ENCODE data around the gene SNX21. TPM values are rescaled to one million over a fixed set of nuclear protein-coding genes. Genes with fewer than 3 reads are reported as not detected.

Gene SNX21
- total RNA-seq, 2 experiments from 2014 or later = 0.49 to 0.79 TPM

DNA sequence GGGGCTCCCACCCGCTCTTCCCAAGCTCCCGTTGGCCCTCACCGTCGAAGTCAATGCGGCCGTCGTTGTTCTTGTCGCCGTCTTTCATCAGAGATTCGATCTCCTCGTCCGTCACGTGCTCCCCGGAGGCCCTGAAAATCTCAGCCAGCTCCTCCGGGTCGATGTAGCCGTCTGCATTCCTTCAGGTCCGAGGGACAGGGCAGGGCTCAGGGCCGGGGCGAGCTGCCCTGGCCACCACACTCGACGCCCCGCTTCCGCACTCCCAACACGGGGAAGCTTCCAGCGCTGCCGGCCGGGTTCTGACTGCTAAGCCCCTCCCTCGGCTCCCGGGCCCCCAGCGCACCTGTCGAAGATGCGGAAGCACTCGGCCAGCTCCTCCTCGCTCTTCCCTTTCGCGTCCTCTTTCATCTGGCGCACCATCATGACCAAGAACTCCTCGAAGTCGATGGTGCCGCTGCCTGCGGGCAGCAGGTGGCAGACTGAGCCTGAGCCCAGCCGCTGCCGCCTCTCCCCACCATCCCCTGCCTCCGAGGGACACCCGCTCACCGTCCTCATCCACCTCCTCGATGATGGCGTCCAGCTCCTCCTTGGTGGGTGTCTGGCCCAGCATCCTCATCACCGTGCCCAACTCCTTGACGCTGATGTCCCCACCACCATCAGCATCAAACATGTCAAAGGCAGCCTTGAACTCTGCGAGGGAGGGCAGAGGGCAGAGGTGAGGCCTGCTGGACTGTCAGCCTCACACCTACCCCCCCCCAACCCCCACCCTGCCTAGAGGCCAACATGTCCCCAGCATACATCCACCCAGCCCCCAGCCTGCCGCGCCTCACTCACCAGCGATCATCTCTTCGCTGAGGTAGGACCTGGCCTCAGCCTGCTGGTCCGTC, 9.4 kb upstream of the SNX21 start:
- Histone ChIP-seq H3K4me1 (ENCODE audit: insufficient read depth, low read length, poor library complexity, severe bottlenecking) (no peaks in the 10 kb centered on the region), H3K27ac (ENCODE audit: low read depth, low read length, poor library complexity, severe bottlenecking) (no peak overlapping the region), H3K9me3 (ENCODE audit: low read length) (no peaks in the 10 kb centered on the region), H4K20me1 (ENCODE audit: insufficient read depth, low read length) (no peaks in the 10 kb centered on the region), H3K79me2 (ENCODE audit: insufficient read depth, low read depth, low read length) (no peaks in the 10 kb centered on the region), H3K36me3 (ENCODE audit: insufficient read depth, low read length) (no peaks in the 10 kb centered on the region), H3K4me3 (ENCODE audit: low read depth, low read length, poor library complexity, severe bottlenecking) (no peak overlapping the region), H3K4me2 (ENCODE audit: low read length) (no peak overlapping the region), H2AFZ (ENCODE audit: low read length) (no peak overlapping the region), H3K9me2 (ENCODE audit: insufficient read depth, low read length) (no peaks in the 10 kb centered on the region)
- intact Hi-C loops (cut with micrococcal nuclease; ENCODE audit: unreplicated experiment) = loop anchor here (1.0 kb wide), 1 partner anchor 139 kb away; no protein-coding TSS in a partner anchor
- ChIA-PET POLR2A (interaction anchor here (0.6 kb wide), 1 partner anchor 28 kb away, joined by 3 read pairs; no protein-coding TSS in a partner anchor), CTCF (ENCODE audit: unreplicated experiment) (no interaction called here)
- DNase-seq (ENCODE audit: low spot score) = peak; percentile 59
- no peak for TF ChIP-seq EZH2phosphoT487 (IDR thresholded peaks at IDR 0.05; ENCODE audit: borderline replicate concordance, low read depth, low read length)
- peak; percentile 64 for TF ChIP-seq CTCF (conservative IDR thresholded peaks at IDR 0.05; ENCODE audit: low read length)
- BruUV-seq (replicated peaks) = no TSS peak

DNA sequence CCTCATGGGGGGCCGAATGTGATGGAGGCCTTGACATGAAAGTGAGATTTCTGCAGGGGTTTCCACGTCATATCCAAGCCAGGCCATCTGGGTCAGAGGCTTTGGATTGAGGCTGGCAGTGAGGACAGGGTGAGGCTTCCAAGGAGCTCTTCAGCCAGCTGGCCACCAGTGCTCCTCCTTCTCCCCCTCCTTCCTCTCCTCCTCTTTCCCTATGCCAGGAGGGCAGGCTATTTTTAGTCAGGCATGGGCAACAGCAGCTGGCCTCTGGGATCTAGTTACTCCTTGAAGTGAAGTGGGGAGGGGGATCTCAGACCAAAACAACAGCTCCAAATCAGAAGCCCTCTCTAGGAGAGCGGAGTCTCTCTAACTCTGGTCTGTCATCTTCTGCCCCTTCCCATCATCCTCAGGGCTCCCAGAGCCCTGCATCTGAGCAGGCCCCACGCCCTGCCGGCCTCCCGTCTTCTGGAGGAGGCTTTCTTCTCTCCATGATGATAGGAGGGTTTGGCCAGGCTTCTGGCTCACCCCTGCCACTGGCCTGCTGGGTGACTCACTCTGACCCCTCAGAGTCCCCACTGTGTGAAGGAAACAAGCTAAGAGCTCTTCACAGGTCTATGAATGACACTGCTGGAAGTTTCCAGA, 7.1 kb upstream of the SNX21 start:
- Histone ChIP-seq H4K20me1 (ENCODE audit: insufficient read depth, low read length) (no peaks in the 10 kb centered on the region), H3K9me3 (ENCODE audit: low read length) (no peaks in the 10 kb centered on the region), H3K27ac (ENCODE audit: low read depth, low read length, poor library complexity, severe bottlenecking) (no peak overlapping the region), H3K4me2 (ENCODE audit: low read length) (no peak overlapping the region), H3K36me3 (ENCODE audit: insufficient read depth, low read length) (no peaks in the 10 kb centered on the region), H3K79me2 (ENCODE audit: insufficient read depth, low read depth, low read length) (no peaks in the 10 kb centered on the region), H3K4me3 (ENCODE audit: low read depth, low read length, poor library complexity, severe bottlenecking) (no peak overlapping the region), H3K4me1 (ENCODE audit: insufficient read depth, low read length, poor library complexity, severe bottlenecking) (no peaks in the 10 kb centered on the region), H3K9me2 (ENCODE audit: insufficient read depth, low read length) (no peaks in the 10 kb centered on the region), H2AFZ (ENCODE audit: low read length) (no peak overlapping the region)
- ChIA-PET POLR2A (no interaction called here), CTCF (ENCODE audit: unreplicated experiment) (interaction anchor here (0.5 to 0.6 kb wide), 2 partner anchors 14 to 1184 kb away, joined by 3 to 4 read pairs; no protein-coding TSS in a partner anchor)
- intact Hi-C loops (cut with micrococcal nuclease; ENCODE audit: unreplicated experiment) = no loop called here
- TF ChIP-seq CTCF (conservative IDR thresholded peaks at IDR 0.05; ENCODE audit: low read length) = no peak
- TF ChIP-seq EZH2phosphoT487 (IDR thresholded peaks at IDR 0.05; ENCODE audit: borderline replicate concordance, low read depth, low read length) = no peak
- BruUV-seq (replicated peaks) = no TSS peak
- DNase-seq (ENCODE audit: low spot score) = no peak

Measured in OCI-LY7 (cell line).